ENCODE data around the gene ATP11A. TPM values are rescaled to one million over a fixed set of nuclear protein-coding genes. Genes with fewer than 3 reads are reported as not detected.

The ATP11A gene
- total RNA-seq, 1 donor from 2014 or later = 377 TPM

DNA sequence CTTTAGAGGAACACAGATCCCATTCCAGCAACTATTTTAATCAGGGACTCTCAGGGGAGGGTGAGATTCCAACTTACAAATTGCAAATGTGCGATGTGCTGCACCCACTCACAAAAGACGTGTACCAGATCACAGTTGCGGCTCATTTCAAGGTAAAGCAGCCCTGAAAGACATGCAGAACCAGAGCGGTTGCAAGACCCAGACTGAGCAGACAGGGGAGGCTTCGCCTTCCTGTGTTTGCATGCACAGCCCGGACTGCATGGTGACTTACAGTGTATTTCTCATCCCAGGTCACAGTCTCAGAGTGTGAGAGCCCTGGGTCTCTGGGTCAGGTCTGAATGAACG, 84.6 kb downstream of the ATP11A start:
- H3K9me3 ChIP-seq = no peaks in the 10 kb centered on the region
- H3K27me3 ChIP-seq = no peaks in the 10 kb centered on the region
- DNase-seq (no peak), ATAC-seq (no peak)
- H3K36me3 ChIP-seq = no peaks in the 10 kb centered on the region
- H3K27ac ChIP-seq = no peak overlapping the region
- H3K4me3 ChIP-seq = no peak overlapping the region
- peaks cover 38% of the 10 kb centered on the region for H3K4me1 ChIP-seq
- intact Hi-C loops (cut with DNase I) = no loop called here
- no peak for TF ChIP-seq CTCF (IDR thresholded peaks at IDR 0.05)

DNA sequence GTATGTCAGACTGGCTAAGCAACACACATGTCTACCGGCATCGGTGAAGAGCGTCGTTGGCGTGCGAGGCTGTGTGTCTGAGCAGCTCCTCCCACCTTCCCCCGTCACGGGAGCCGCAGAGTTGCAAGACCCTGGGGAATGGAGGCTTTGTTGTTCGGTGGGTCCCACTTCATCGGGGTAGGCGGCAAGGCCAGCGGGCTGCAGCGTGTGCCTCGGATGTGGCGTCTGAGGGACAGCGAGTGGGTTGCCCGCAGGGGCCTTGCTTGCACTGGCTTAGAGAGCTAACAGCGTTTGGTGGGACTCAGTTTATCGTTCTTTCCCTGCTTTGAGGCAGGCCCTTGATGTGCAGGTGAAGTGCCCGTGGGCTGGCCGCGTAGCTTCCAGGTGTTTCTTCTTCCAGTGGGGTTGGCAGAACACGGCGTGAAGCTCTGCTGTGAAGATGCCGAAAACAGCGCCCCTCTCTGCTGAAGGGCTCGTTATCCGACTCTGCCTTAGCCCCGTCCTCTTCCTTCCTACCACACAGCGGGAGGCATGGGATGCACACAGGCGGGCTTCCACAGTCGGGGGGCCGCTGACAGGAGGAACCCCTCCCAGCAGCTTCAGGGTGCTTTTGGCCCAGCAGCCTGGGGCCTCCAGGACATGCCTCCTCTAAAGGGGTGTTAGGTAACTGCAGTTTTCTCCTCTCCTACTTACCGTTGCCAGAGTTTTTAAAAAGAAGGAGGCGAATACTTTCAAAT, 85.2 kb downstream of the ATP11A start:
- Histone ChIP-seq H3K27me3 (no peaks in the 10 kb centered on the region), H3K9me3 (no peaks in the 10 kb centered on the region), H3K36me3 (no peaks in the 10 kb centered on the region), H3K4me1 (peaks cover 34% of the 10 kb centered on the region), H3K27ac (no peak overlapping the region), H3K4me3 (no peak overlapping the region)
- DNase-seq = no peak
- ATAC-seq = no peak
- TF ChIP-seq CTCF (IDR thresholded peaks at IDR 0.05) = no peak
- intact Hi-C loops (cut with DNase I) = no loop called here

DNA sequence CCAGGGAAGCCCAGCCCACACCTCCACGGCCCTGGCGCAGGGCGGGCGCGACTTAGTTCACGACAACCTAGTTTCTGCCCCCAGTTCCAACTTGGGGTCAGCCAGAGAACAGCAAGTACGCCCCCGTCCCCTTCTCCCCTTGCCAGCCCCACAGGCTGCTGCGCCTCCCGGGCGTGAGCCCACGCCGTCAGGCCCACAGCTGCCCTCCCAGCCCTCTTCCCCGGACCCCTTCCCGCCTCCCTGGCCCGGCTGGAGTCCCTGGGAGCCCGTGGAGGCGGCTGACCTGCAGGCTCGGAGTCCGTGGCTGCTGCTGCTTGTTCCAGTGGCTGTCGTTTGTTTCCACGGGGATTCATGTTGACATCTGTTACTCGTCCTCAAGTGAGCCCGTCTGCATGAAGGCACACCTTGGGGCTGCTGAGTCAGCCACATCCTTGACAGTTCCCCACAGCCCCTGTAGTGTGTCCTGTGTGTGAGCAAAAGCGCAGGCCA, 86.0 kb downstream of the ATP11A start:
- DNase-seq = no peak
- no peak for TF ChIP-seq CTCF (IDR thresholded peaks at IDR 0.05)
- Histone ChIP-seq H3K9me3 (no peaks in the 10 kb centered on the region), H3K27me3 (no peaks in the 10 kb centered on the region), H3K27ac (no peak overlapping the region), H3K4me3 (no peak overlapping the region), H3K4me1 (peaks cover 40% of the 10 kb centered on the region), H3K36me3 (no peaks in the 10 kb centered on the region)
- ATAC-seq = no peak
- intact Hi-C loops (cut with DNase I) = no loop called here

- DNase-seq = no peak
- H3K4me1 ChIP-seq = peaks cover 38% of the 10 kb centered on the region
- no peak overlapping the region for H3K4me3 ChIP-seq
- ATAC-seq = no peak
- no peaks in the 10 kb centered on the region for H3K27me3 ChIP-seq
- intact Hi-C loops (cut with DNase I) = no loop called here
- no peak for TF ChIP-seq CTCF (IDR thresholded peaks at IDR 0.05)
- H3K9me3 ChIP-seq = no peaks in the 10 kb centered on the region
- H3K36me3 ChIP-seq = peaks cover 3% of the 10 kb centered on the region
- no peak overlapping the region for H3K27ac ChIP-seq
Measured at GRCh38 chr13:112776354-112776753, 86.5 kb downstream of the ATP11A start.

DNA sequence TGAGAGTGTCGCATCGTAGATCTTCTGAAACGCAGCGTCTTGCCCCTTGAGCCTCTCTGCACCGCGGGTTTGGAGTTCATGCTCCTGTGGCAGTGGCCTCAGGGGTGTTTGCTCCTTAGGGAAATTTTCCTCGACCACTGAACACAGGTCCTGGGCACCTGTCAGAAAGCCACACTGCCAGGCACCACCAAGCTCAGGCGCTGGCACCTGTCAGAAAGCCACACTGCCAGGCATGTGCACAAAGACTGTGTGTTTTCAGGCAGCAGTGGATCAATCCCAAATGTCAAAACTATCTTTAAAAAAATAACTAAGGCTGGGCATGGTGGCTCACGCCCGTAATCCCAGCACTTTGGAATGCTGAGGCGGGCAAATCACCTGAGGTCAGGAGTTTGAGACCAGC, 87.1 kb downstream of the ATP11A start:
- no peak for DNase-seq

More for the DNA sequence above, 87.1 kb downstream of the ATP11A start:
- intact Hi-C loops (cut with DNase I) = no loop called here
- H3K4me1 ChIP-seq = peaks cover 38% of the 10 kb centered on the region
- no peak overlapping the region for H3K27ac ChIP-seq
- no peak overlapping the region for H3K4me3 ChIP-seq
- no peaks in the 10 kb centered on the region for H3K9me3 ChIP-seq
- H3K27me3 ChIP-seq = no peaks in the 10 kb centered on the region
- ATAC-seq = no peak
- TF ChIP-seq CTCF (IDR thresholded peaks at IDR 0.05) = no peak
- peaks cover 5% of the 10 kb centered on the region for H3K36me3 ChIP-seq

Measured in upper lobe of right lung (tissue), 1 donor.